Keratinocyte (primary cell): Measurements from ENCODE around the gene TUBB3. TPM values are rescaled to one million over a fixed set of nuclear protein-coding genes. Genes with fewer than 3 reads are reported as not detected.

ENCODE experiments used
- DNase-seq: peaks from one replicate; pipeline ENCODE4 v3.0.0-alpha.2; 2011; ENCODE audit warnings: low read depth, missing footprints, low spot score
- FAIRE-seq: peaks from 2 replicates; lab custom pipeline; 2011; peaks lifted over from hg19 to GRCh38; lab: Jason Lieb, UNC
- H2AFZ ChIP-seq: 2 replicates; pipeline ENCODE4 v1.6.0; 2012; ENCODE audit warnings: low read length, control low read depth, inconsistent platforms; ENCODE audit not compliant: control insufficient read depth
- H3K27ac ChIP-seq: 2 replicates; pipeline ENCODE4 v1.5.1; 2011; ENCODE audit warnings: low read length; ENCODE audit not compliant: control insufficient read depth, insufficient read depth
- H3K27me3 ChIP-seq: 3 replicates; pipeline ENCODE4 v1.6.0; 2011; ENCODE audit warnings: low read length; ENCODE audit not compliant: control insufficient read depth, insufficient read depth; ENCODE audit errors: extremely low read depth
- H3K36me3 ChIP-seq, 2 experiments: 2 replicates in 1 of 2; 3 replicates in 1 of 2; pipeline ENCODE4 v1.5.1; 2011; ENCODE audit warnings: low read length in 2 of 2, mild to moderate bottlenecking in 1 of 2; ENCODE audit not compliant: control insufficient read depth in 2 of 2, insufficient read depth in 2 of 2; ENCODE audit errors: extremely low read depth in 1 of 2
- H3K4me1 ChIP-seq: 3 replicates; pipeline ENCODE4 v1.5.1; 2011; ENCODE audit warnings: low read length; ENCODE audit not compliant: control insufficient read depth, insufficient read depth; ENCODE audit errors: extremely low read depth
- H3K4me2 ChIP-seq: 3 replicates; pipeline ENCODE4 v1.6.0; 2011; ENCODE audit warnings: low read depth, low read length; ENCODE audit not compliant: control insufficient read depth, insufficient read depth; ENCODE audit errors: extremely low read depth
- H3K4me3 ChIP-seq, 3 experiments: fragments of 200-600 bp in 1 of 3; sonication (generic) in 1 of 3; 2 replicates in 2 of 3; 3 replicates in 1 of 3; pipeline ENCODE4 v1.5.1; 2011 to 2016; ENCODE audit warnings: low read length in 3 of 3, mild to moderate bottlenecking in 3 of 3, control low read depth in 2 of 3, inconsistent platforms in 1 of 3, low read depth in 1 of 3, mixed read lengths in 1 of 3, mixed run types in 1 of 3, moderate library complexity in 1 of 3; ENCODE audit not compliant: control insufficient read depth in 2 of 3, insufficient read depth in 2 of 3; ENCODE audit errors: extremely low read depth in 1 of 3
- H3K79me2 ChIP-seq: 2 replicates; pipeline ENCODE4 v1.6.0; 2012; ENCODE audit warnings: low read length; ENCODE audit not compliant: control insufficient read depth, insufficient read depth
- H3K9ac ChIP-seq: 3 replicates; pipeline ENCODE4 v1.6.0; 2011; ENCODE audit warnings: low read length; ENCODE audit not compliant: control insufficient read depth, insufficient read depth; ENCODE audit errors: extremely low read depth
- H3K9me1 ChIP-seq: 3 replicates; pipeline ENCODE4 v1.6.0; 2011; ENCODE audit warnings: low read length; ENCODE audit not compliant: control insufficient read depth, insufficient read depth; ENCODE audit errors: extremely low read depth
- H3K9me3 ChIP-seq: 2 replicates; pipeline ENCODE4 v1.5.1; 2012; ENCODE audit warnings: low read depth, low read length; ENCODE audit not compliant: control insufficient read depth
- H4K20me1 ChIP-seq: 3 replicates; pipeline ENCODE4 v1.6.0; 2011; ENCODE audit warnings: low read length; ENCODE audit not compliant: control insufficient read depth, insufficient read depth; ENCODE audit errors: extremely low read depth
- EZH2 ChIP-seq: IDR thresholded peaks from one replicate; pipeline ENCODE4 v1.6.1; 2012; ENCODE audit warnings: inconsistent platforms, mild to moderate bottlenecking, low read length, moderate library complexity
- dilution Hi-C: fragments of 300-500 bp; cut with MboI; formaldehyde crosslinking; loops from one replicate; pipeline ENCODE4 v1.7.0; 2020; ENCODE audit warnings: low sequenced_read_pairs; ENCODE audit not compliant: extremely low pct_ligation_motif_present
- polyA plus RNA-seq, 5 experiments: library from polyadenylated mRNA; depleted of rRNA in 3 of 5; stranded (reverse) in 3 of 5; stranded (forward) in 1 of 5; unstranded in 1 of 5; fragments of >200 nt; gene quantifications; 1 replicate in 1 of 5; 2 replicates in 3 of 5; 3 replicates in 1 of 5; pipeline versions ENCODE4 v1.2.1 to v1.2.3, GENCODE V29; 2011 to 2012; ENCODE audit warnings: missing spikeins in 2 of 5, low read depth in 1 of 5, low replicate concordance in 1 of 5
- TF ChIP-seq, protein P1 (sequence below), 3 experiments: IDR thresholded peaks in 1 of 3; conservative IDR thresholded peaks in 1 of 3; optimal IDR thresholded peaks in 1 of 3; 2 replicates in 2 of 3; 3 replicates in 1 of 3; pipeline versions ENCODE3 to v1.5.1; 2011; ENCODE audit warnings: low read length in 3 of 3, mild to moderate bottlenecking in 3 of 3, moderate library complexity in 2 of 3, control low read depth in 1 of 3, inconsistent platforms in 1 of 3; ENCODE audit not compliant: insufficient read depth in 2 of 3; ENCODE audit errors: extremely low read depth in 1 of 3

TUBB3 gene
- polyA plus RNA-seq, 1 donor (not counting 4 experiments of a cell fraction or from before 2014, with no cell fraction given): 34.0 TPM

DNA sequence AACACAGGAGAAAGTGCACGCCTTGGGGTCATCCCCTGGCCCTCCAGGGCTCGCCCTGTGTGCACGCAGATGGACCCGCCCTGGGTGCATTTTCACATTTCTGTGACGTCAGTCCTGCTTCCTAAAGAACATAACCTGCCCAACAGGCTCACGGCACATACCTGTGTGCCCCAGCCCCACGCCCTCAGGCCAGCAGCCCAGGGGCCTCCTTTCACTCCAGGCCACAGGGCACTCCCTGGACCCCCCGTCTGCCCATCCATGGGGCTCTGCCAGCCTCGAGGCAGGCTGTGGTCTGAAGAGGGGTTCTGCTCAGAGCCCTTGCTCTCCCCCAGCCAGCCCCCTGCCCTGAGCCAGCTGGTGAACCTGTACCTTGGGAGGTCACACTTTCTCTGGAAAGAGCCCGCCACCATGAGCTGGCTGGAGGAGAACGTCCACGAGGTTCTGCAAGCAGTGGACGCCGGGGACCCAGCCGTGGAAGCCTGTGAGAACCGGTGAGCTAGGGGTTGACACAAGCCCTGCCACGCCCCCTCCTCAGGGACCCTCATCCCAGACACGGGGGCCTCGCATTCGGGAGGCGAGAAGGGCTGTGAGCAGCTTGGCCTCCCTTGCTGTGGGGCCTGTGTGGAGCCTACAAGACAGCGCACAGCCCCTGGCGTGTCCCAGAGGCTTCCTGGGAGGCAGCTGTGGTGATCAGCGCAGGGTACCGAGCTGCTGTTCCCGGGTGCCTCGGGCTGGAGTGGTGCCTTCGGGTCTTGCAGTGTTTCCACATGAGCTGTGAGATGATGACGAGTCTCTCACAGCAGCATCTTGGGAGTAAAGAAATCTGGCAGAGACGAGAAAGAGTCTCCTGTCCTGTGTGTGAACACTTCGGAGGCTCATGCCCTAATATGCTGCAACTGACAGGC, 18.3 kb upstream of the TUBB3 start:
- dilution Hi-C loops: no loop called here
- Histone ChIP-seq H3K79me2 (no peaks in the 10 kb centered on the region), H4K20me1 (peaks cover 4% of the 10 kb centered on the region), H3K9ac (no peak overlapping the region), H3K4me3 (no peak overlapping the region), H3K9me3 (no peaks in the 10 kb centered on the region), H3K36me3 (peaks cover 25 to 47% of the 10 kb centered on the region in 2 experiments), H3K27ac (peak overlapping the region; percentile 20), H3K27me3 (no peaks in the 10 kb centered on the region), H2AFZ (no peak overlapping the region), H3K9me1 (no peaks in the 10 kb centered on the region), H3K4me1 (peaks cover under 1% of the 10 kb centered on the region), H3K4me2 (no peak overlapping the region)
- TF ChIP-seq, protein P1, sequence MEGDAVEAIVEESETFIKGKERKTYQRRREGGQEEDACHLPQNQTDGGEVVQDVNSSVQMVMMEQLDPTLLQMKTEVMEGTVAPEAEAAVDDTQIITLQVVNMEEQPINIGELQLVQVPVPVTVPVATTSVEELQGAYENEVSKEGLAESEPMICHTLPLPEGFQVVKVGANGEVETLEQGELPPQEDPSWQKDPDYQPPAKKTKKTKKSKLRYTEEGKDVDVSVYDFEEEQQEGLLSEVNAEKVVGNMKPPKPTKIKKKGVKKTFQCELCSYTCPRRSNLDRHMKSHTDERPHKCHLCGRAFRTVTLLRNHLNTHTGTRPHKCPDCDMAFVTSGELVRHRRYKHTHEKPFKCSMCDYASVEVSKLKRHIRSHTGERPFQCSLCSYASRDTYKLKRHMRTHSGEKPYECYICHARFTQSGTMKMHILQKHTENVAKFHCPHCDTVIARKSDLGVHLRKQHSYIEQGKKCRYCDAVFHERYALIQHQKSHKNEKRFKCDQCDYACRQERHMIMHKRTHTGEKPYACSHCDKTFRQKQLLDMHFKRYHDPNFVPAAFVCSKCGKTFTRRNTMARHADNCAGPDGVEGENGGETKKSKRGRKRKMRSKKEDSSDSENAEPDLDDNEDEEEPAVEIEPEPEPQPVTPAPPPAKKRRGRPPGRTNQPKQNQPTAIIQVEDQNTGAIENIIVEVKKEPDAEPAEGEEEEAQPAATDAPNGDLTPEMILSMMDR (optimal IDR thresholded peaks at IDR 0.05 in 1 of 3, IDR thresholded peaks at IDR 0.05 in 1 of 3, conservative IDR thresholded peaks at IDR 0.05 in 1 of 3; ENCODE audit: extremely low read depth in 1 of 3, insufficient read depth in 2 of 3, low read length in 3 of 3): no peak
- TF ChIP-seq EZH2: no peak
- DNase-seq (no peak), FAIRE-seq (no peak)

DNA sequence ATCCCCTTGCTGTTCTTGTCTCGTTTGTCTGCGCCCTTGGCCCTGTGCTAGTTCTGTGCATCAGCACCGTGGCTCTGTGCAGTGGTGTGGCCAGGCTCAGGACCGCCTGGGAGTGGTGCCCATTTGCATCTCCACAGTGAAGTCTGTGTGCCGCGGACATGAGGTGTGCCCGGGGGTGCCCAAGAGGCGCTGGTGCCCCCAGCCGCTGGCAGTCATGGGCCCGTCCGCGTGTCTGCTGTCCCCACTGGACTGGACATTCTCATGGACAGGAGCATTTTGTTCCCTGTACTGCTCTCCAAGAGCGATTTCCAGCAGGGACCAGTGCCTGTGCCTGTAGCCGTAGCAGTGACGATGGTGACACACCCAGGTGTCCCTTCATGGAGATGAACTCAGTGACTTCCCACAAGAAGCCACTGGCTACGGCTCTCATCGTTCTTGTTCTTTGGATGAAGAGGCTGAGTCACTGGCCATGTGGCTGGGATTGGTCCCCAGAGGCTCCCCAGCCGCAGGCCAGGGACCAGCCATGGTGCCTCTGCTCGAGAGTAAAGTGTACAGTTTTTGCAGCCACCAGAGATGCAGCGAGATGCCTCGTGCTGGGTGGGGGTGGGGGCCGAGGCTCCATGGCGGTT, 17.5 kb upstream of the TUBB3 start:
- Histone ChIP-seq H3K27ac (no peak overlapping the region), H2AFZ (no peak overlapping the region), H3K4me1 (peaks cover 4% of the 10 kb centered on the region), H3K4me3 (no peak overlapping the region), H4K20me1 (peaks cover 4% of the 10 kb centered on the region), H3K9me3 (no peaks in the 10 kb centered on the region), H3K79me2 (no peaks in the 10 kb centered on the region), H3K9me1 (no peaks in the 10 kb centered on the region), H3K27me3 (no peaks in the 10 kb centered on the region), H3K36me3 (peaks cover 26 to 48% of the 10 kb centered on the region in 2 experiments), H3K4me2 (no peak overlapping the region), H3K9ac (no peak overlapping the region)
- FAIRE-seq: no peak
- no peak for TF ChIP-seq EZH2
- TF ChIP-seq, protein P1 (optimal IDR thresholded peaks at IDR 0.05 in 1 of 3, IDR thresholded peaks at IDR 0.05 in 1 of 3, conservative IDR thresholded peaks at IDR 0.05 in 1 of 3; ENCODE audit: extremely low read depth in 1 of 3, insufficient read depth in 2 of 3, low read length in 3 of 3): no peak
- no peak for DNase-seq
- dilution Hi-C loops: no loop called here
